SK-N-SH (cell line): ENCODE results near the gene SLC12A6. TPM values are rescaled to one million over a fixed set of nuclear protein-coding genes. Genes with fewer than 3 reads are reported as not detected.
"Not testable (repeated sequence)": the region's sequence is repeated elsewhere in the genome, so short reads cannot be mapped to it uniquely, and the experiment has no call there.

ENCODE experiments used
- CTCF ChIA-PET: fragments of 300-600, 350-600 bp; formaldehyde crosslinking; extraction: SDS; loops from one replicate; lab custom pipeline; 2021; lab: Yijun Ruan, JAX
- POLR2A ChIA-PET: fragments of 350-600 bp; sonication (Branson Sonifier 250); formaldehyde crosslinking; extraction: SDS; loops from one replicate; lab custom pipeline; 2020; ENCODE audit warnings: antibody characterized with exemption, inconsistent platforms; lab: Yijun Ruan, JAX
- DNase-seq: peaks from one replicate; pipeline ENCODE4 v3.0.0; 2012
- H2AFZ ChIP-seq: fragments of 200-600 bp; sonication (generic); 2 replicates; pipeline ENCODE4 v1.8.1; 2016; ENCODE audit warnings: antibody characterized with exemption, mild to moderate bottlenecking, low read depth
- H3F3A ChIP-seq: fragments of 200-600 bp; sonication (generic); replicated peaks from 2 replicates; pipeline ENCODE3; 2016; ENCODE audit warnings: antibody characterized with exemption, mild to moderate bottlenecking; ENCODE audit not compliant: insufficient read depth
- H3K27ac ChIP-seq, 2 experiments: fragments of 200-500 bp in 1 of 2; fragments of 200-600 bp in 1 of 2; sonication (Bioruptor generic) in 1 of 2; sonication (generic), shearing (Covaris generic) in 1 of 2; 2 replicates each; pipeline versions ENCODE4 v1.5.1 to v1.6.1; 2014 to 2016; ENCODE audit warnings: low read depth in 2 of 2, inconsistent platforms in 1 of 2, low read length in 1 of 2, mild to moderate bottlenecking in 1 of 2, mixed read lengths in 1 of 2
- H3K27me3 ChIP-seq: fragments of 200-600 bp; sonication (generic), shearing (Covaris generic); 2 replicates; pipeline ENCODE4 v1.6.1; 2016; ENCODE audit warnings: mixed run types; ENCODE audit not compliant: insufficient read depth
- H3K36me3 ChIP-seq, 2 experiments: fragments of 200-500 bp in 1 of 2; fragments of 200-600 bp in 1 of 2; sonication (Bioruptor generic) in 1 of 2; sonication (generic) in 1 of 2; replicated peaks in 1 of 2; 2 replicates each; pipeline versions ENCODE3 to v1.5.1; 2014 to 2016; ENCODE audit warnings: low read length in 1 of 2, mild to moderate bottlenecking in 1 of 2; ENCODE audit not compliant: insufficient read depth in 2 of 2, control insufficient read depth in 1 of 2
- H3K4me1 ChIP-seq, 2 experiments: fragments of 200-500 bp in 1 of 2; fragments of 200-600 bp in 1 of 2; sonication (Bioruptor generic) in 1 of 2; sonication (generic), shearing (Covaris generic) in 1 of 2; 2 replicates each; pipeline versions ENCODE4 v1.5.1 to v1.6.1; 2014 to 2016; ENCODE audit warnings: low read depth in 1 of 2, low read length in 1 of 2, mixed run types in 1 of 2; ENCODE audit not compliant: insufficient read depth in 2 of 2, control insufficient read depth in 1 of 2
- H3K4me2 ChIP-seq: fragments of 200-600 bp; sonication (generic), shearing (Covaris generic); 2 replicates; pipeline ENCODE4 v1.6.1; 2017; ENCODE audit warnings: mixed run types
- H3K4me3 ChIP-seq, 2 experiments: fragments of 200-500 bp in 1 of 2; fragments of 200-600 bp in 1 of 2; sonication (Bioruptor generic) in 1 of 2; sonication (generic), shearing (Covaris generic) in 1 of 2; 2 replicates each; pipeline versions ENCODE4 v1.5.1 to v1.8.1; 2014 to 2016; ENCODE audit warnings: low read depth in 2 of 2, inconsistent platforms in 1 of 2, low read length in 1 of 2, mild to moderate bottlenecking in 1 of 2, mixed read lengths in 1 of 2, moderate library complexity in 1 of 2
- H3K79me2 ChIP-seq: fragments of 200-600 bp; sonication (generic); 2 replicates; pipeline ENCODE4 v1.8.1; 2017; ENCODE audit warnings: mild to moderate bottlenecking; ENCODE audit not compliant: insufficient read depth
- H3K9ac ChIP-seq: fragments of 200-600 bp; sonication (generic); 2 replicates; pipeline ENCODE4 v1.6.1; 2017; ENCODE audit warnings: mixed run types
- H3K9me2 ChIP-seq: fragments of 200-600 bp; sonication (generic); 2 replicates; pipeline ENCODE4 v1.6.1; 2017; ENCODE audit warnings: mixed run types
- H3K9me3 ChIP-seq: fragments of 200-600 bp; sonication (generic); 2 replicates; pipeline ENCODE4 v1.6.1; 2017; ENCODE audit warnings: mixed run types, mild to moderate bottlenecking, moderate library complexity
- H4K20me1 ChIP-seq: fragments of 200-600 bp; sonication (generic); 2 replicates; pipeline ENCODE4 v1.6.1; 2017; ENCODE audit warnings: mild to moderate bottlenecking, mixed run types; ENCODE audit not compliant: insufficient read depth
- EZH2phosphoT487 ChIP-seq: fragments of 200-600 bp; sonication (generic); IDR thresholded peaks from 2 replicates; pipeline ENCODE4 v1.6.1; 2017; ENCODE audit warnings: low read depth, mixed run types, mild to moderate bottlenecking, antibody characterized with exemption, moderate library complexity, borderline replicate concordance
- FOSL2 ChIP-seq: IDR thresholded peaks from 2 replicates; pipeline ENCODE4 v1.4.0; 2012; ENCODE audit warnings: low read depth, mild to moderate bottlenecking, moderate library complexity, borderline replicate concordance
- FOXJ3 ChIP-seq: sonication (generic); formaldehyde crosslinking; IDR thresholded peaks from 2 replicates; pipeline ENCODE4 v1.5.1; 2020; ENCODE audit warnings: mild to moderate bottlenecking, missing genetic modification reagents
- JUND ChIP-seq: IDR thresholded peaks from 2 replicates; pipeline ENCODE4 v1.4.0; 2012
- NRF1 ChIP-seq: IDR thresholded peaks from 2 replicates; pipeline ENCODE4 v1.6.1; 2012; ENCODE audit warnings: low read depth, mild to moderate bottlenecking, low read length
- POLR2AphosphoS5 ChIP-seq: IDR thresholded peaks from 2 replicates; pipeline ENCODE4 v1.6.1; 2012; ENCODE audit warnings: low read depth, low read length
- RAD21 ChIP-seq: IDR thresholded peaks from 2 replicates; pipeline ENCODE4 v1.6.1; 2012; ENCODE audit warnings: mild to moderate bottlenecking, low read length
- RCOR1 ChIP-seq: fragments of 150-350 bp; IDR thresholded peaks from 2 replicates; pipeline ENCODE4 v1.6.1; 2017; ENCODE audit warnings: antibody characterized with exemption, low read length
- RFX5 ChIP-seq: IDR thresholded peaks from 2 replicates; pipeline ENCODE4 v1.6.1; 2012; ENCODE audit warnings: mild to moderate bottlenecking, improper control_type of control experiment, low read length
- SMC3 ChIP-seq: IDR thresholded peaks from 2 replicates; pipeline ENCODE4 v1.6.1; 2012; ENCODE audit warnings: low read depth, low read length, improper control_type of control experiment
- TAF1 ChIP-seq: IDR thresholded peaks from 2 replicates; pipeline ENCODE4 v1.6.1; 2012; ENCODE audit warnings: low read depth, mild to moderate bottlenecking, low read length, moderate library complexity, borderline replicate concordance
- TCF12 ChIP-seq: IDR thresholded peaks from 2 replicates; pipeline ENCODE4 v1.4.0; 2012
- TEAD4 ChIP-seq: IDR thresholded peaks from 2 replicates; pipeline ENCODE4 v1.4.0; 2012; ENCODE audit warnings: mild to moderate bottlenecking, borderline replicate concordance; ENCODE audit not compliant: insufficient read depth
- YY1 ChIP-seq: IDR thresholded peaks from 2 replicates; pipeline ENCODE4 v1.4.0; 2012; ENCODE audit warnings: low read depth, mild to moderate bottlenecking
- WGBS: methylation state at CpG from one replicate; pipeline ENCODE4 v1.1.6; 2017; ENCODE audit warnings: low lambda C conversion rate; 5-methylcytosine and 5-hydroxymethylcytosine counted together
- polyA plus RNA-seq, 3 experiments: library from polyadenylated mRNA; depleted of rRNA; stranded (reverse); fragments of >200 nt; gene quantifications; 2 replicates each; pipeline ENCODE4 v1.2.3, GENCODE V29; 2012
- TF ChIP-seq, protein P1 (sequence below): IDR thresholded peaks from 2 replicates; pipeline ENCODE4 v1.4.0; 2012; ENCODE audit warnings: low read depth, borderline replicate concordance
- TF ChIP-seq, protein P2 (sequence below): fragments of 150-350 bp; IDR thresholded peaks from 2 replicates; pipeline ENCODE4 v1.6.1; 2017; ENCODE audit warnings: antibody characterized with exemption, low read length, low read depth, borderline replicate concordance
- TF ChIP-seq, protein P3 (sequence below): IDR thresholded peaks from 2 replicates; pipeline ENCODE4 v1.6.1; 2012; ENCODE audit warnings: mild to moderate bottlenecking, low read depth, low read length, moderate library complexity

Gene SLC12A6
- polyA plus RNA-seq, 1 of the 3 experiments (the other 2 are of a cell fraction): 7.7 TPM

DNA sequence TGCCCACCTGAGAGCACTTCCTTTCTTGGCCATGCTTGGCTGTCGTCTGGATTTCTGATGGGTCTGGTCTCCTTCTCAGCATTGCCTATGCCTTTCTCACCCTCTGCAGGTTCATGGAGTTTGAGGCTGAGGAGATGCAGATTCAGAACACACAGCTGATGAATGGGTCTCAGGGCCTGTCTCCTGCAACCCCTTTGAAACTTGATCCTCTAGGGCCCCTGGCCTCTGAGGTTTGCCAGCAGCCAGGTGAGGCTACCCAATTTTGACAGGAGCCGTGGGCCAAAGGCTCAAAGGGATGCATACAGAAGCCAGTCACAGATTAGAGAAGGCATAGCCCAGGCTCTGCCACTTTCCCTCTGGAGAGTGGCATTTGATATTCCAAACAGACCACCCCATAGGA lies 16.0 kb upstream of the SLC12A6 start:
- Histone ChIP-seq H3F3A (no peaks in the 10 kb centered on the region), H4K20me1 (no peaks in the 10 kb centered on the region), H3K4me3 (no peak overlapping the region), H3K36me3 (peaks cover 0 to 21% of the 10 kb centered on the region in 2 experiments), H3K4me2 (no peak overlapping the region), H2AFZ (no peak overlapping the region), H3K9me3 (no peaks in the 10 kb centered on the region), H3K9me2 (no peaks in the 10 kb centered on the region), H3K27ac (no peak overlapping the region), H3K9ac (no peak overlapping the region), H3K27me3 (no peaks in the 10 kb centered on the region), H3K4me1 (no peaks in the 10 kb centered on the region), H3K79me2 (no peaks in the 10 kb centered on the region)
- no peak for DNase-seq
- TF ChIP-seq RCOR1: no peak
- no peak for TF ChIP-seq POLR2AphosphoS5
- no peak for TF ChIP-seq RAD21
- TF ChIP-seq EZH2phosphoT487: no peak
- no peak for TF ChIP-seq RFX5
- TF ChIP-seq FOXJ3 (CRISPR knock-in tag): no peak
- TF ChIP-seq, protein P1, sequence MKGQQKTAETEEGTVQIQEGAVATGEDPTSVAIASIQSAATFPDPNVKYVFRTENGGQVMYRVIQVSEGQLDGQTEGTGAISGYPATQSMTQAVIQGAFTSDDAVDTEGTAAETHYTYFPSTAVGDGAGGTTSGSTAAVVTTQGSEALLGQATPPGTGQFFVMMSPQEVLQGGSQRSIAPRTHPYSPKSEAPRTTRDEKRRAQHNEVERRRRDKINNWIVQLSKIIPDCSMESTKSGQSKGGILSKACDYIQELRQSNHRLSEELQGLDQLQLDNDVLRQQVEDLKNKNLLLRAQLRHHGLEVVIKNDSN: no peak
- no peak for TF ChIP-seq TEAD4
- TF ChIP-seq, protein P2, sequence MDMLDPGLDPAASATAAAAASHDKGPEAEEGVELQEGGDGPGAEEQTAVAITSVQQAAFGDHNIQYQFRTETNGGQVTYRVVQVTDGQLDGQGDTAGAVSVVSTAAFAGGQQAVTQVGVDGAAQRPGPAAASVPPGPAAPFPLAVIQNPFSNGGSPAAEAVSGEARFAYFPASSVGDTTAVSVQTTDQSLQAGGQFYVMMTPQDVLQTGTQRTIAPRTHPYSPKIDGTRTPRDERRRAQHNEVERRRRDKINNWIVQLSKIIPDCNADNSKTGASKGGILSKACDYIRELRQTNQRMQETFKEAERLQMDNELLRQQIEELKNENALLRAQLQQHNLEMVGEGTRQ: no peak
- TF ChIP-seq SMC3: no peak
- no peak for TF ChIP-seq YY1
- no peak for TF ChIP-seq NRF1
- TF ChIP-seq JUND: no peak
- TF ChIP-seq TCF12: no peak
- TF ChIP-seq TAF1: no peak
- TF ChIP-seq, protein P3, sequence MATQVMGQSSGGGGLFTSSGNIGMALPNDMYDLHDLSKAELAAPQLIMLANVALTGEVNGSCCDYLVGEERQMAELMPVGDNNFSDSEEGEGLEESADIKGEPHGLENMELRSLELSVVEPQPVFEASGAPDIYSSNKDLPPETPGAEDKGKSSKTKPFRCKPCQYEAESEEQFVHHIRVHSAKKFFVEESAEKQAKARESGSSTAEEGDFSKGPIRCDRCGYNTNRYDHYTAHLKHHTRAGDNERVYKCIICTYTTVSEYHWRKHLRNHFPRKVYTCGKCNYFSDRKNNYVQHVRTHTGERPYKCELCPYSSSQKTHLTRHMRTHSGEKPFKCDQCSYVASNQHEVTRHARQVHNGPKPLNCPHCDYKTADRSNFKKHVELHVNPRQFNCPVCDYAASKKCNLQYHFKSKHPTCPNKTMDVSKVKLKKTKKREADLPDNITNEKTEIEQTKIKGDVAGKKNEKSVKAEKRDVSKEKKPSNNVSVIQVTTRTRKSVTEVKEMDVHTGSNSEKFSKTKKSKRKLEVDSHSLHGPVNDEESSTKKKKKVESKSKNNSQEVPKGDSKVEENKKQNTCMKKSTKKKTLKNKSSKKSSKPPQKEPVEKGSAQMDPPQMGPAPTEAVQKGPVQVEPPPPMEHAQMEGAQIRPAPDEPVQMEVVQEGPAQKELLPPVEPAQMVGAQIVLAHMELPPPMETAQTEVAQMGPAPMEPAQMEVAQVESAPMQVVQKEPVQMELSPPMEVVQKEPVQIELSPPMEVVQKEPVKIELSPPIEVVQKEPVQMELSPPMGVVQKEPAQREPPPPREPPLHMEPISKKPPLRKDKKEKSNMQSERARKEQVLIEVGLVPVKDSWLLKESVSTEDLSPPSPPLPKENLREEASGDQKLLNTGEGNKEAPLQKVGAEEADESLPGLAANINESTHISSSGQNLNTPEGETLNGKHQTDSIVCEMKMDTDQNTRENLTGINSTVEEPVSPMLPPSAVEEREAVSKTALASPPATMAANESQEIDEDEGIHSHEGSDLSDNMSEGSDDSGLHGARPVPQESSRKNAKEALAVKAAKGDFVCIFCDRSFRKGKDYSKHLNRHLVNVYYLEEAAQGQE: no peak
- no peak for TF ChIP-seq FOSL2
- CTCF ChIA-PET: interaction anchor here (2.1 kb wide), 1 partner anchor 13 kb away, joined by 15 read pairs; the partner anchor contains the start of gene LPCAT4
- 92% methylated on average over 2 of the region's 2 CpGs for whole genome bisulfite sequencing
- POLR2A ChIA-PET: interaction anchor here (1.4 kb wide), 1 partner anchor 16 kb away, joined by 3 read pairs; the partner anchor contains the start of gene SLC12A6

DNA sequence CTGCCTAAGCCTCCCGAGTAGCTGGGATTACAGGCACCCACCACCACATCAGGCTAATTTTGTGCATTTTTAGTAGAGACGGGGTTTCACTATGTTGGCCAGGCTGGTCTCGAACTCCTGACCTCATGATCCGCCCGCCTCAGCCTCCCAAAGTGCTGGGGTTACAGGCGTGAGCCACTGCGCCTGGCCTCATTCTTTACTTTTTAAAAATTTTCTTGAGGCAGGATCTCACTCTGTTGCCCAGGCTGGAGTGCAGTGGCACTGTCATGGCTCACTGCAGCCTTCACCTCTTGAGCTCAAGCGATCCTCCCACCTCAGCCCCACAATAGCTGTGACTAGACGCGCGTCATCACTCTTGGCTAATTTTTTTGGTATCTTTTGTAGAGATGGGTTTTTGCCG lies 15.4 kb upstream of the SLC12A6 start:
- H3K27ac ChIP-seq, H3K4me1 ChIP-seq, H3K9me3 ChIP-seq, POLR2A ChIA-PET, H3K79me2 ChIP-seq, H3K9ac ChIP-seq, H3F3A ChIP-seq, DNase-seq, H2AFZ ChIP-seq, H3K4me3 ChIP-seq, H3K27me3 ChIP-seq, H3K9me2 ChIP-seq, H3K4me2 ChIP-seq, H4K20me1 ChIP-seq: not testable (repeated sequence)
- WGBS: 92% methylated on average over 12 of the region's 12 CpGs
- peaks cover 0 to 16% of the 10 kb centered on the region in 2 experiments for H3K36me3 ChIP-seq
- CTCF ChIA-PET: interaction anchor here (2.1 kb wide), 1 partner anchor 14 kb away, joined by 15 read pairs; the partner anchor contains the start of gene LPCAT4
